ENCODE results near the gene MAP3K20. TPM values are rescaled to one million over a fixed set of nuclear protein-coding genes. Genes with fewer than 3 reads are reported as not detected.

MAP3K20 gene
- total and polyA plus RNA-seq, 2 of the 4 experiments (the other 2 are of a cell fraction) = 27.5 to 84.4 TPM

GRCh38 chr2:173150963-173151362, 75.3 kb downstream of the MAP3K20 start:
- BruUV-seq (replicated peaks) = no TSS peak
- no peaks in the 10 kb centered on the region for H4K20me1 ChIP-seq (ENCODE audit: insufficient read depth, low read length)
- peak overlapping the region; percentile 29; the same call in 1 of the 2 replicates for H3K4me2 ChIP-seq (ENCODE audit: low read depth, low read length)
- peaks cover 7% of the 10 kb centered on the region for H3K9me1 ChIP-seq (ENCODE audit: insufficient read depth, low read length)
- dilution Hi-C loops (cut with HindIII; ENCODE audit: low sequenced_read_pairs, unreplicated experiment) (no loop called here), intact Hi-C loops (cut with micrococcal nuclease) (no loop called here), in situ Hi-C loops (cut with MboI; ENCODE audit: low sequenced_read_pairs) (no loop called here)
- POLR2A ChIA-PET (ENCODE audit: unreplicated experiment) = no interaction called here
- H2BK5ac ChIP-seq (ENCODE audit: low read depth, low read length, poor library complexity, severe bottlenecking) = peak overlapping the region; percentile 89
- peak overlapping the region; percentile 13 to 23 for H4K8ac ChIP-seq (ENCODE audit: low read depth in 2 of 2, low read length in 2 of 2)
- peak overlapping the region; percentile 57; the same call in 1 of the 2 replicates for H4K5ac ChIP-seq (ENCODE audit: low read depth, low read length)
- ATAC-seq (ENCODE audit: low read depth) (no peak), DNase-seq (peak; percentile 6)
- H2BK15ac ChIP-seq (ENCODE audit: low read depth, low read length) = peak overlapping the region; percentile 50; the same call in 2 of the 3 replicates
- H3K56ac ChIP-seq (ENCODE audit: extremely low read depth, insufficient read depth, low read length) = peak overlapping the region; percentile 41; the same call in 1 of the 2 replicates
- peak overlapping the region; percentile 51; the same call in 1 of the 2 replicates for H3K23ac ChIP-seq (ENCODE audit: low read depth, low read length)
- no peak overlapping the region for H2AFZ ChIP-seq (replicated peaks; ENCODE audit: low read length, poor library complexity)
- H3K14ac ChIP-seq (replicated peaks; ENCODE audit: low read depth, low read length) = peak overlapping the region; percentile 75
- peak overlapping the region; percentile 54; the same call in 1 of the 2 replicates for H2BK20ac ChIP-seq (ENCODE audit: low read depth, low read length)
- CTCF ChIA-PET = interaction anchor here (1.2 kb wide), 1 partner anchor 60 kb away, joined by 4 read pairs; no protein-coding TSS in a partner anchor
- peaks cover 25% of the 10 kb centered on the region for H3K4me1 ChIP-seq (ENCODE audit: control insufficient read depth, insufficient read depth, low read length)
- H3K79me1 ChIP-seq (ENCODE audit: low read depth in 1 of 2, low read length in 2 of 2) = peaks cover 23 to 70% of the 10 kb centered on the region in 2 experiments
- H2AK9ac ChIP-seq (replicated peaks; ENCODE audit: low read depth, low read length, poor library complexity) = no peak overlapping the region
- H3K9me3 ChIP-seq (ENCODE audit: control insufficient read depth, insufficient read depth, low read length) = no peaks in the 10 kb centered on the region
- H3K27ac ChIP-seq (ENCODE audit: insufficient read depth, low read length) = no peak overlapping the region
- no peaks in the 10 kb centered on the region; the same call in 1 of the 2 replicates for H3K36me3 ChIP-seq (ENCODE audit: control insufficient read depth, insufficient read depth, low read length)
- peak overlapping the region; percentile 74; the same call in 1 of the 2 replicates for H2BK120ac ChIP-seq (ENCODE audit: low read depth, low read length)
- no peaks in the 10 kb centered on the region for H3K27me3 ChIP-seq (ENCODE audit: control insufficient read depth, insufficient read depth, low read length)
- no peak overlapping the region for H3K9ac ChIP-seq (ENCODE audit: low read depth, low read length)
- peak overlapping the region; percentile 56 for H2AK5ac ChIP-seq (ENCODE audit: low read depth, low read length)
- H3K18ac ChIP-seq (ENCODE audit: low read depth, low read length) = peak overlapping the region; percentile 57; the same call in 1 of the 2 replicates
- peak overlapping the region; percentile 26; the same call in 1 of the 2 replicates for H3K4ac ChIP-seq (ENCODE audit: low read depth, low read length)
- peak overlapping the region; percentile 41 for H4K91ac ChIP-seq (ENCODE audit: insufficient read depth, low read depth, low read length)
- H3K4me3 ChIP-seq (ENCODE audit: insufficient read depth, low read depth, low read length) = no peak overlapping the region
- TF ChIP-seq BHLHE40 (IDR thresholded peaks at IDR 0.05; ENCODE audit: low read depth, low read length) (no peak), RCOR1 (IDR thresholded peaks at IDR 0.05; ENCODE audit: insufficient replicate concordance, low read length) (no peak), POLR2A (IDR thresholded peaks at IDR 0.05; ENCODE audit: low read depth, low read length) (no peak), RAD21 (IDR thresholded peaks at IDR 0.05; ENCODE audit: low read length) (no peak), SMC3 (IDR thresholded peaks at IDR 0.05; ENCODE audit: low read depth, low read length) (no peak), CHD1 (IDR thresholded peaks at IDR 0.05; ENCODE audit: low read depth, low read length) (no peak), MXI1 (IDR thresholded peaks at IDR 0.05; ENCODE audit: borderline replicate concordance, low read depth, low read length) (no peak), CEBPB (IDR thresholded peaks at IDR 0.05; ENCODE audit: low read depth, low read length) (no peak), RFX5 (IDR thresholded peaks at IDR 0.05; ENCODE audit: low read depth, low read length) (no peak), NFE2L2 (IDR thresholded peaks at IDR 0.05; ENCODE audit: low read depth, low read length) (no peak), MAFK (IDR thresholded peaks at IDR 0.05; ENCODE audit: low read depth, low read length) (no peak), FOS (IDR thresholded peaks at IDR 0.05; ENCODE audit: low read depth, low read length) (no peak), MAZ (IDR thresholded peaks at IDR 0.05; ENCODE audit: borderline replicate concordance, low read depth, low read length) (no peak), CTCF (conservative IDR thresholded peaks at IDR 0.05; ENCODE audit: low read depth, low read length) (no peak)
- TF ChIP-seq, protein P1, sequence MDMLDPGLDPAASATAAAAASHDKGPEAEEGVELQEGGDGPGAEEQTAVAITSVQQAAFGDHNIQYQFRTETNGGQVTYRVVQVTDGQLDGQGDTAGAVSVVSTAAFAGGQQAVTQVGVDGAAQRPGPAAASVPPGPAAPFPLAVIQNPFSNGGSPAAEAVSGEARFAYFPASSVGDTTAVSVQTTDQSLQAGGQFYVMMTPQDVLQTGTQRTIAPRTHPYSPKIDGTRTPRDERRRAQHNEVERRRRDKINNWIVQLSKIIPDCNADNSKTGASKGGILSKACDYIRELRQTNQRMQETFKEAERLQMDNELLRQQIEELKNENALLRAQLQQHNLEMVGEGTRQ (IDR thresholded peaks at IDR 0.05; ENCODE audit: low read depth, low read length) = no peak
